Measurements from ENCODE around the gene TAMM41.
A peak's percentile ranks its signal among the peaks of the same experiment; 100 is the strongest.
"Not testable (repeated sequence)": the region's sequence is repeated elsewhere in the genome, so short reads cannot be mapped to it uniquely, and the experiment has no call there.

Gene TAMM41, protein sequence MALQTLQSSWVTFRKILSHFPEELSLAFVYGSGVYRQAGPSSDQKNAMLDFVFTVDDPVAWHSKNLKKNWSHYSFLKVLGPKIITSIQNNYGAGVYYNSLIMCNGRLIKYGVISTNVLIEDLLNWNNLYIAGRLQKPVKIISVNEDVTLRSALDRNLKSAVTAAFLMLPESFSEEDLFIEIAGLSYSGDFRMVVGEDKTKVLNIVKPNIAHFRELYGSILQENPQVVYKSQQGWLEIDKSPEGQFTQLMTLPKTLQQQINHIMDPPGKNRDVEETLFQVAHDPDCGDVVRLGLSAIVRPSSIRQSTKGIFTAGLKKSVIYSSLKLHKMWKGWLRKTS

DNA sequence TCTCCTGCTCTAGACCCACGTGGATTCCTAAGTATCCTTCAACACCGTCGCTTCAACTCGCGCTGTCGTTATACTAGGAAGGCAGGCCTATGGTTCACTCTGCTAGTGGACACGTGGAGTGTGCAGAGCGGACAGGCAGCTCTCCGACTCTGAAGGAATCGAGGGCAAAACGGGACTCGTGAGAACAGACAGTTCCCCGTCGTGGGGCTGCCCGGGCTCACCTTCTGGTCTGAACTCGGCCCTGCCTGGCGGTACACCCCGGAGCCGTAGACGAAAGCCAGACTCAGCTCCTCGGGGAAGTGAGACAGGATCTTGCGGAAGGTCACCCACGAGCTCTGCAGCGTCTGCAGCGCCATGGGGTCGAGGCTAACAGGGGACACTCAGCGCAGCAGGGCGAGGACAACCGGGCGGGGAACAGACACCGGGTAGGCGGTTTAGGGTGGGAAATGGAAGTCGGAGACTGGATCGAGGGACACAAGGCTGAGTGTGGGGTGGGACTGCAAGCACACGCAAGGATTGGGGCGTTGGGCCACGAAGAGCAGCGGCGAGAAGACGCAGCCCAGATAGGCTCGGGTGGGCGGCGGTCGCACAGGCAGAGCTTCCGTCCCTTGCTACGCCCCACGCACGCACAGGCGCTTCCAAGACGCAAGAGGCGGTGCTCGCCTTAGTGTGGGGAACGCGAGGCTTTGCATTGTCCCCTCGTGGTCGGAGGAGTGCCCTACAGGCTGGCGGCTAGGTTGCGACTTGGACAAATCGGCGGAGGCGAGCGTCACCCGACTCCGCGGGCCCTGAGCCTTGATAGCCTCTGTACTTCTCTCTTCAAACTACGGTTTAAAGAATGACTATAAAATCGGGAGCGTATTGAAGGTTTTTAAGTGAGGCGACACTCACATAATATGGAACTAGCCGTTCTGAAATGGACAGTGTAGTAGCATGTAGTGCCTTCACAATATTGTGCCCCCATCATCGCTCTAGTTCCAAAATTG is at the start of gene TAMM41:
Gene TAMM41, minus strand, starts transcription at position 605 of the 986 bp plus-strand sequence. Its CDS starts 249 bp downstream, at position 356.
- DNase-seq (ENCODE audit: low read depth), result peak; percentile 91

DNA sequence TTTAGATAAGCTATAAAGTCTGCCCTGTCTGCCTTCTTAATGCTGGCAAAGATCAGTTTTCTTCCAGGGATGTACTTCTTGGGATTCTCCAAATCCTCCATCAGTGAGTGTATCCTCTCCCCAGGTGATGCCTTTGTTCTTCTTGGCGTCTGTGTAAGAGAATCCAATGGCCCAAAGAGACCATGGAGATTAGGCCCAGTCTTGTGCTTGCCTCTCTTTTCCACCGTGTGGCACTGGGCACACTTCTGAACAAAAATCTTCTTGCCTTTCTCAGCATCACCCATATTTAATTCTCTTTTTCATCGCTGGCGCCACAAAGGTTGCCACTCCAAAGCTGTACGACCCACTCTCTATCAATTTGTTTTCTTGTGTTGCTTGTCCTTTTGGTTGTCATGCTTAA is 32.2 kb upstream of the TAMM41 start:
- no peak for DNase-seq (ENCODE audit: low read depth)

DNA sequence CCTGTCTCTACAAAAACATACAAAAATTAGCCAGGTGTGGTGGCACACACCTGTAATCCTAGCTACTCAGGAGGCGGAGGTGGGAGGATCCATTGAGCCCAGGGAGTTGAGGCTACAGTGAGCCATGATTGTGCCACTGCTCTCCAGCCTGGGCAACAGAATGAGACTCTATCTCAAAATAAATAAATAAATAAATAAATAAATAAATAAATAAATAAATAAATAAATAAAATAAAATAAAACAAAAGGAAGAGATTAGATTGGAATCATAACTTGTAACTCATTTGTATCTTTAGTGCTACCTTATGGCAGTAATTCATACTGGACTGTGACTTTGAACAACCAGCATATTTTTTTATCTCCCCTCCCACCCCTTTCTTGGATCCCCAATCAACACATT is 28.0 kb upstream of the TAMM41 start:
- DNase-seq (ENCODE audit: low read depth), result not testable (repeated sequence)

DNA sequence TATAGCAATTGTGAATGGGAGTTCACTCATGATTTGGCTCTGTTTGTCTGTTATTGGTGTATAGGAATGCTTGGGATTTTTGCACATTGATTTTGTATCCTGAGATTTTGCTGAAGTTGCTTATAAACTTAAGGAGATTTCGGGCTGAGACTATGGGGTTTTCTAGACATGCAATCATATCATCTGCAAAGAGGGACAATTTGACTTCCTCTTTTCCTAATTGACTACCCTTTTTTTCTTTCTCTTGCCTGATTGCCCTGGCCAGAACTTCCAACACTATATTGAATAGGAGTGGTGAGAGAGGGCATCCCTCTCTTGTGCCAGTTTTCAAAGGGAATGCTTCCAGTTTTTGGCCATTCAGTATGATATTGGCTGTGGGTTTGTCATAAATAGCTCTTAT is 17.1 kb upstream of the TAMM41 start:
- not testable (repeated sequence) for DNase-seq (ENCODE audit: low read depth)

DNA sequence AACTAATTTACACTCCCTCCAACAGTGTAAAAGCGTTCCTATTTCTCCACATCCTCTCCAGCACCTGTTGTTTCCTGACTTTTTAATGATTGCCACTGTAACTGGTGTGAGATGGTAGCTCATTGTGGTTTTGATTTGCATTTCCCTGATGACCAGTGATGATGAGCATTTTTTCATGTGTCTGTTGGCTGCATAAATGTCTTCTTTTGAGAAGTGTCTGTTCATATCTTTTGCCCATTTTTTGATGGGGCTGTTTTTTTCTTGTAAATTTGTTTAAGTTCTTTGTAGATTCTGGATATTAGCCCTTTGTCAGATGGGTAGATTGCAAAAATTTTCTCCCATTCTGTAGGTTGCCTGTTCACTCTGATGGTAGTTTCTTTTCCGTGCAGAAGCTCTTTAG is 15.9 kb upstream of the TAMM41 start:
- DNase-seq (ENCODE audit: low read depth), result not testable (repeated sequence)

DNA sequence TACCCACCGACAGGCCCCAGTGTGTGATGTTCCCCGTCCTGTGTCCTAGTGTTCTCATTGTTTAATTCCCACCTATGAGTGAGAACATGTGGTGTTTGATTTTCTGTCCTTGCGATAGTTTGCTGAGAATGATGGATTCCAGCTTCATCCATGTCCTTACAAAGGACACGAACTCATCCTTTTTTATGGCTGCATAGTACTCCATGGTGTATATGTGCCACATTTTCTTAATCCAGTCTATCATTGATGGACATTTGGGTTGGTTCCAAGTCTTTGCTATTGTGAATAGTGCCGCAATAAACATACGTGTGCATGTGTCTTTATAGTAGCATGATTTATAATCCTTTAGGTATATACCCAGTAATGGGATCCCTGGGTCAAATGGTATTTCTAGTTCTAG is 15.5 kb upstream of the TAMM41 start:
- DNase-seq (ENCODE audit: low read depth), result not testable (repeated sequence)

DNA sequence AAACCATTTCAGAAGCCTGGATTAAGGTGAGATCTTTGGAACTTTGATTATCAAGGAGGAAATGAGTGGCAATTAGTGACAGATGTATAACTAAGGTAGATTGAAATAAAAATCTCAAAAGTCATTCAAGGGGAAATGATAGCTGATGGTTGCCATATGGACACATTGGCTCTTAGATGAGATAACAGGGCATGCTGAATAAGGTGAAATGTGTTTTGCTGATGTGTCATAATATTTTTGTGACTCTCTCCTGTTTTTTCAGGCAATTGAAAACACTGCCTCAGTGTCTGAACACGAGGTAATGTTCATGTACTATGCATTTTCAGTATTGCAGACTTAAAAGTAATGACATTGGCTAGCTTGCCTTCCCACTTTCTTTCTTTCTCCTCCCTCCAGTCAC is 13.5 kb upstream of the TAMM41 start:
- DNase-seq (ENCODE audit: low read depth), result not testable (repeated sequence)

DNA sequence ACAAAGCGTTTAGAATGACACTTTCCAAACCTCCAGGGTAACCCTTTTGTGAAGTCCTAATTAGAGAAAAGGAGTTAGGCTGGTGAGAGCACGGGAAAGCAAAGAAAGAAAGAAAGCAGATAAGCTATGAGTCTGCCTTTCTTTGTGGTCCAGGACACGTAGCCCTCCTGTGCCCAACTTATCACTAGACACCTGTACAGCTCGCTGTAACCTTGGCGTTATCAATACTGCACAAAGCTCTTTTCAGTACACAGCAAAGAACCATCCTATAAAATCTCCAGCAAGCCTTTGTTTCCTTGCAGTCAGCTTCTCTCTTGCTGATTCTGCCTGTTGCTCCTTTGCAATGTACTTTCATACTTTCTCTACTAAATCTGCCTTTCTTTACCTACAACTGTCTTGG is 6.8 kb upstream of the TAMM41 start:
- DNase-seq (ENCODE audit: low read depth), result no peak

DNA sequence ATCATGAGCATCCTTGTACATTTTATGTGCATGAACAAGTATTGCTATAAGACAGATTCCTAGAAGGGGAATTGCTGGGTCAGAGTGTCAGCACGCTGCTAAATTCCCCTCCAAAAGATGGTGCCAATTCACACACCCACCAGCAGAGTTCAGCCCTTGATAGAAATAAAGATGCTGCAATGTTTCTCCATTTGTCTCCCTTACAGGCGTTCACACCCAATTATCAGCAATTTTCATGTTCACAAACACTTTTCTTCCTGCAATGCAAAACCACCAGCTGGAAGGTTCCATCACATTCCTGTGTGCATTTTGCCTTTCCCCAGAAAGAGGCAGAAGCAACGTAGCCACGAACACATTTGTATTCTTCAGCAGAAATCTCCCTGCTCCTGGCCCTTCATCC is 3.3 kb upstream of the TAMM41 start:
- DNase-seq (ENCODE audit: low read depth), result no peak

DNA sequence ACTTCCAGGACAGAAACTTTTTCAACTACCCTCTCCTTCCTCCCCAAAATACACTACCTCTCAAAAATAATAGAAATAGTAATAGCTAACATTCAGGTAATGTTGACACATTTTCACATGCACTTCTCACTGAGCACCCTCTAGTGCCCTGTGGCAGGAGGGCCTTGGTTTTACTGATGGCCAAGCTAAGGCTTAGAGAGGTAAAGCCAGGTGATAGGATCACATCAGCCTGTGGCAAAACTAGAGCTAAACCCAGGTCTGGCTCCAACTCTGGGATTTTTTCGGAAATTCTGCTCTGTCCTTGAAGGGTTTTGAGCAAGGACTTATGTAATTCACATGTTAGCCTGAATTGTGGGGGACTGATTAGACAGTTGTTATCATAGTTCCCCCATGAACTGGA is 922 bp upstream of the TAMM41 start:
- no peak for DNase-seq (ENCODE audit: low read depth)

DNA sequence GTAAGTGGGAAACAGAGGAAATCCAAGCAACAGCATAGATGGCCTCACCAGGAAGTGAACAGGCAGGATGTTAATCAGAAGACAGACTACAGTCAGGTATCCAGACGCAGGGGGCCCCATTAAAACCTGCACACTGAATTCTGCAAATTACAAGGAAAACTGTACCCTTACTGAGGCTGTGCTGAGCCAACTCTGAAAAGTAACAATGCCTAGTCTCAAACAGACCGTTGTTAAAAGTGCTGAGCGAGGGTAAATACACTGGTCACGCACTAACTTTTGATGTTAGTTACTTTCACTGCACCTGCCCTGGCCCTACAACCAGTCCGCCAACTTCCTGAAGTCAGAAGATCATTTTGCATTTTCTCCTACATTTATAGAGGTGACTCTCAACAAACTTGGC is 1.0 kb downstream of the TAMM41 start:
- no peak for DNase-seq (ENCODE audit: low read depth)

DNA sequence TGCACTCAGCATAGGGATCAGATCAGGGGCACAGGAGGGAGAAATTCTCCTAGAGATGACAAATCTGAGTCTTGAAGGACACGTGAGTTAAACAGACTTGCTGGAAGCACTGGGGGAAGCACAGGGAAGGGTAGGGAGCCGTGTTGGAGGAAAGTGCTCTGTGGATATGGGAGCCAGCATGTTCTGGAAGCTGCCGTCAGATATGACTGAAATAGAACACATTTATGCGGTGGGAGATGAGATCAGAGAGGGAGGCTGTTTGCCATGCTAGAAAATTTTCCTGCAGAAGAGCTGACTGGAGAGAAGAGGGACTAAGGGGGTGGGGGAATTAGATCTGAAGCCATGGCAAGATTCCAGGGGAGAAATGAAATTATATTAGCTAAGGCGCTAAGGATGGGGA is 1.8 kb downstream of the TAMM41 start:
- DNase-seq (ENCODE audit: low read depth), result no peak

DNA sequence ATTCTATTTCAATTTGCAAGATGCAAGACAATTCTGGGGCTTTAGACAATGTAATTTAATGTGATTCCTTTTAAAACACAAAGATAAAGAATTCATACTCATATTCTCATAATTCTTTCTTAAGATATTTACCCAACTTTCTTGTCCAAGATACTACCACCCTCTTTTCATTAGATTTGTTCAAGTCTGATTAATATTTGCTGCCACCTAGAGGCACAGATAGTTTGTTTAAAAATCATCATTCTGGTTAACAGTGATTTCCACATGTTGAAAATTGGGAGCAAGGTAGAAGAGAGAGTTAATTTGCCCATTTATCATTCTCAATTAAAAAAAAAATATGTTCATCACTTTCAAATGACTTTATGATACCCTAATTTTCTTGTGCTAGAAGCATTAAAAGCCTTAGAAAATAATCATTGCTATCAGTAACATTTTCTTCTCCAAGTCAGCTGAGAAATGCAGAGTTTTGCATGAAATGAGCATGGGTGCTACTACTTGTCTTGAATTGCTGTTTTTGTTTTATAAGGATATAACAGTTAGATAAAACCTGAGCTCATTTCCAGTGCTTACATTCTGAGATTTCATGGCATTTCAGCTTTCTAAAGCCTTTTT is 11.6 kb downstream of the TAMM41 start:
- peak; percentile 34 for DNase-seq (ENCODE audit: low read depth)

DNA sequence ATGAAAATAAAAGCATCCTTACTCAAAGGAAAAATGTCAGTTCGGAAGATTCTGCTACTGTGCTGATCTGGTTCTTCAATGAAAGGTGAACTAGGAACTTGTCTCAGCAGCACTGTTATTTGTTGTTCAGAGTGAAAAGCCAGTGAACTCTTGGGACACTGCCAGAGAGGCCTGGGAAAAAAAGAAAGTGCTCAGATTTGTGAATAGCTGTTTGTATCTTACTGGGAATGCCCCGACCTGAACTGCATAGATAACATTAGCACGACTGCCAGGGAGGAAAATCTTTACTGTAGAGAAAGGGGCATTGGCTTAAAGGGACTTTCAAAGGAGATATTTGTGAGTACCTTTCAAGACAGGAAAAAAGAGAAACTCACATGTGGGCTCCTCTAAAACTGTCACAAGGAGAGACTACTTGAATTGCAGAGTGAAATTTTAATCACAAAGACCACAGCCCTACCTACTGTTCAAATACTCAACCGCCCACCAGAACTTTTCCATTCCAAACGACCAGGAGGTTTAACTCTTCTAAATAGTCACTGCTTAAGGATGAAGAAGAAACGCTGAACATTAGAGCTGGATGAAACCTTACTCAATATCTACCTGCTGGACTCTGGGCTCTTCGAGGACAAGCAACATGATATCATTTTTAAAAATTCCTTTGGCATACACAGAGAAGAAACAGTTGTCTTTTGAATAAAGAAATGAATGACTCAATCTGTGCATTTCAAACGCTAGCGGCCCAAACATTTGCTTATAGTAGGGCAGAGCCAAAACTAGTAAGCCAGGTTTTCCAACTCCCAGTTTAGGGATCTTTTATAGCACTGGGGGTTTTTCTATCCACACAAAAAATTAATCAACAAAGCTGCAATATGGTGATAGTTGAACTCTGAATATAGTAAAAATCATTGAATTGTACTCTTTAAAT is 13.4 kb downstream of the TAMM41 start:
- no peak for DNase-seq (ENCODE audit: low read depth)

DNA sequence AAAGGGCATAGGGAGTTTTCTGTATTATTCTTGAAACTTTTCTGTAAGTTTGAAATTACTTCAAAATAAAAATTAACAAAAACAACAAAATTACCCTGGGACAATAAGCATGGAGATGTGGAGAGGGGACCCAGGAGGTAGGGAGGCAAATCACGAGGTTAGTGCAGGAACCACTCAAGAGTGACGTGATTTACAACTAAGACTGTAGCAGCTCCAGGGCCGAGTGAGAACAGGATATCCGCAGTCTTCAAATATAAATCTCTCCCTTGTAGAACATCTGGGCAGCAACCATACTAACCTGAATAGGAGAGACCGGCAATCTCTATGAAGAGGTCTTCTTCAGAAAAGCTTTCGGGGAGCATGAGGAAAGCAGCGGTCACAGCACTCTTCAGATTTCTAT is 17.3 kb downstream of the TAMM41 start:
- no peak for DNase-seq (ENCODE audit: low read depth)

DNA sequence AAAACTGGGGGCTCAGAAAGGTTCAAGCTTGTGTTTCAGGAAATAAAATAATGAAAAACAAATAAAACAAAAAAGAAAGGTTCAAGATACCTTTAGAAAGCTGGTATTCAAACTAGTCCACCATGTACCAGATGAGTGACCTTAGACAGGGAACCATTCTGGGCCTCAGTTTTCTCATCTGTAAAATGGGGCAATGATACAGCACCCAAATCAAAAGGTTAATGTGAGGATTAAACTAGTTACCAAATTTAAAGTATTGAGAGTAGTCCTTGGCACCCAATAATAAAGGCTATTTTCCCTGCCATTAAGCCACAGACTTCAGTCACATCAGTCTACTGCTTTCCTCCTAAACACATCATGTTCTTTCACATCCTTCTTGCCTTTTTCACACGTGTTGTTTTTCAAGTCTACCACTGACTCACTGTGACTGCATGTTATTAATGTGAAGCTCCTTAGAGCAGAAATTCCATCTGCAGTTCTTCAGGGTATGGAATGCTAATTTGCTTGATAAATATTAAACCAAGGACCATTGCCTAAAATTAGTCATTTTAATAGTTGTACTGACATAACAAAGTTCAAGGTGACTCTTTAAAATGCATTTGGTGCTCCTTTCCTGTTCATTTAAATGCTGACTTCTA is 19.9 kb downstream of the TAMM41 start:
- peak; percentile 84 for DNase-seq (ENCODE audit: low read depth)

DNA sequence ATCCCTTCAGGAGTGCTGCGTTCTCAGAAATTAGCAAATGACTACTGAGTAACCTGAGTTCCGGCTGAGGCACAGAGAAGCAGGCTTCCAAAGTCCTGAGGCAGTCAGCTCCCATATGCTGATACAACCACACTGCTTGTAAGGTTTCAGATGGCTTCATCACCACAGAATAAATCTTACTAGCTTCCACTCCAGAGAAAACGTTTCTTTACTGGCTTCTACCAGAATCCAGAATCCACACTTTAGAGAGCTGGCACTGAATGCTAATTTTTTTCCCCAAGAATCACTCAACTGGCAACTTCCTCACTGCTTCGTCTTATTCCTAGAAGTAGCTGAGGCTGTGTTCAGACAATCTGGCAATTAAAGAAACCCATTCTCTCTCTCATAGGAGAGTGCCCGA is 21.4 kb downstream of the TAMM41 start:
- no peak for DNase-seq (ENCODE audit: low read depth)

DNA sequence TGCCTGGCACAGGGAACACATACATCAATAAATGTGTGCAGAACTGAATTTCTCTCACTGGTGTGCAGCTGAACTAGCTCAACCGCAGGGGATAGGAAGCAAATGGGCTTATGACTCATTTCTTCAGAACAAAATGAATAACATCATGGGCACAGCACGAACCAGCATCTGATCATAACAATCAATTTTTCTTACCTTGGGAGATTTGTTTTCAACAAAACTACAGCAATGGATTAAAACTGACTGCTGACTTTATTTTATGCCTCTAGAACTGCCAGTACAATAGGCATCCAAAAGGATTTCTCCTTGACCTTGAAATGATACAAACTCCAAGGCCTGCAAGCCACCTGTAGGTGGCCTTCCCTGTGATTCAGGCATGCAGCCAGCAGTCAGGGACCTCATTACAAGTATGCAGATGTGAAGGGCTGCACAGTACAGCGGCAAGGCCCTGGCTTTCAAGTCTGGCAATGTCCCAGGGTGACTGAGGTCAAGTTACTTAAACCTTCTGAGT is 26.1 kb downstream of the TAMM41 start:
- DNase-seq (ENCODE audit: low read depth), result peak; percentile 27

DNA sequence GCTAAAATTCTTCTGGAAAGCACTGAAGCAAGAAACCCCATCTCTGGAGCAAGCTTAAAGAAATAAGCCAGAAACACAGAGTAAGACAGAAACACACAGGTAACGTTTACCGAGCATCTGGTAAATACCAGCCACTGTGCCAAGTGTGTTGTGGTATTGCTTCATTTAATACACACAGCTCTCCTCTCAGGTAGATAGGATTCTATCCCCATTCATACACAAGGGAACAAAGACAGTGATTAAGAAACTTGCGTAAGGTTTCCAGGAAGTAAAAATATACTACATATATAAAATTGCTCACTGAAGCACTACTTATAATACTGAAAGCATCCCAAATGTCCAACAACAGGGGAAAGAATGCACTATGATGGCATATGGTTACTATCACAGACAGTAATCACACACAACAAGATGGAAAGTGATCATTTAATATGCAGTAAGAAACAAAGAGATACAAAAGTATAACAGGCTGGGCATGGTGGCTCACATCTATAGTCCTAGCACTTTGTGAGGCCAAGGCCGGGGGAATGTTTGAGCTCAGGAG is 27.5 kb downstream of the TAMM41 start:
- DNase-seq (ENCODE audit: low read depth), result no peak

DNA sequence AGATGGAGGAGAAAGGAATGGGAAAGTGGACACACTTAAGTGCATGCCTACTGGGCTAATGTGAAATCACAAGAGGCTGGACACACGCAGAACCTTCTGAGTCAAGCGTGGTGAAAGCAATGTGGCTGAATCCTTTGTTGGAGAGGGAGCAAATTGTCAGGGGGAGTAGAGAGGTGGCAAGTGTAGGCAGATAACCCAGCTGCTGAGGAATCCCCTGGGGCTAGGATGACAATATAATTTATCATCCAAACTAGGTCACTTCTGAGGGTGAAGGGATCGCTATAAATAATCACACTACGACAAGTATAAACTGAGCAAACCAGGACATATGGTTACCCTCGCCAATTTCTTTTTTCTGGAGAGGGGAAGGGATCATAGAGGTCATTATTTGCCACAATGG is 28.7 kb downstream of the TAMM41 start:
- peak; percentile 70 for DNase-seq (ENCODE audit: low read depth)

DNA sequence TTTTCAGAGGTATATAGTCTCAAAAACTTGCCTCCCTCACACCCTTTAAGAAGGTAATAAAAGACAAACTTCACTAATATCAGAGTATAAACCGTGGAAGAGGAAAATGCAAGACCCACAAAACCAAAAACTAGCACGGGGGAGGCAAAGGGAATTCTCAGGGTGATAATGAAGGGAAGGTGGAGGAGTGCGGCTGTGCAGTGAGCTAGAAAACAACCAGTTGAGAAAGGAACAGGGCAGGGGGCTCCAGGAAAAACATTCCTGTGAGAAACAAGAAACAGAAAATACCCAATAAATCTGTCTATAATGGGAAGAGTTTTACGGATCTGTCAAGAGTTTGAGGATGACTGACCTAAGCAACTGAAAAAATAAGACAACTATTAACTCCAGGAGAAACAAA is 31.6 kb downstream of the TAMM41 start:
- no peak for DNase-seq (ENCODE audit: low read depth)
